ENCODE measurements around the gene DAND5.

DAND5 gene

DNA sequence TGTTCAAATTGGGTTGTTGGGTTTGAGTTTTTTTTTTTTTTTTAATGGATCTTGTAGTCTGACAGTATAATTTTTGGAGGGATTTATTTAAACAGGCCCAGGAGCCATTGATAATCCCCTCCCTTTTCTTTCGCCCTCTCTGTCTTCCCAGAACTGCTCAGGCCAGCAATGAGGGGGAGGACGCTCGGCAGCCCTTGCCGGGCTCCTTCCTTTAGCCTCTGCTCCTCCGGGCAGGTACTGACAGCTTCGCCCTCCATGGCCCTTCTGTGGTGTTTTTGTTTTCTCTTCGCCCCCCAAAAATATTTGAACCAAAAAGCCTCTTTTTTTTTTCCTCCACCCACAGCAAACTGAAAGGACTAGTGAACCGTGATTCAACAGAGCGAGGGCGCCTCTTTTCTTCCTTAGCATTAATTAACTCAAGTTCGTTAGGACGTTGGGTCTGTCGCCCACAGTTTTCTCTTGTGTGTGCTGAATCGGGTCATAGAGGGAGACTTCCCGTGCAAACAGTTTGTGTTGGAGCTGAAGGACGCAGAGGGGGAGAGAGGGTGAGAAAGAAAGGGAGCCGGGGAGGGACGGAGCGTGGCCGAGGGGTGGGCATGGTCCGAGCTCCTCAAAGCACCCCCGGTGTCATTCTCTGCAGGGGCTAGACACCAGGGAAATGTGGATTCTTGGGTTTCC, 47.4 kb downstream of the DAND5 start:
- no peak for TF ChIP-seq CTCF (IDR thresholded peaks at IDR 0.05; ENCODE audit: low read length, missing control alignments)
- peak overlapping the region; percentile 8 for H3K4me3 ChIP-seq (replicated peaks; ENCODE audit: low read depth, low read length)
- DNase-seq (ENCODE audit: low read depth), result no peak

DNA sequence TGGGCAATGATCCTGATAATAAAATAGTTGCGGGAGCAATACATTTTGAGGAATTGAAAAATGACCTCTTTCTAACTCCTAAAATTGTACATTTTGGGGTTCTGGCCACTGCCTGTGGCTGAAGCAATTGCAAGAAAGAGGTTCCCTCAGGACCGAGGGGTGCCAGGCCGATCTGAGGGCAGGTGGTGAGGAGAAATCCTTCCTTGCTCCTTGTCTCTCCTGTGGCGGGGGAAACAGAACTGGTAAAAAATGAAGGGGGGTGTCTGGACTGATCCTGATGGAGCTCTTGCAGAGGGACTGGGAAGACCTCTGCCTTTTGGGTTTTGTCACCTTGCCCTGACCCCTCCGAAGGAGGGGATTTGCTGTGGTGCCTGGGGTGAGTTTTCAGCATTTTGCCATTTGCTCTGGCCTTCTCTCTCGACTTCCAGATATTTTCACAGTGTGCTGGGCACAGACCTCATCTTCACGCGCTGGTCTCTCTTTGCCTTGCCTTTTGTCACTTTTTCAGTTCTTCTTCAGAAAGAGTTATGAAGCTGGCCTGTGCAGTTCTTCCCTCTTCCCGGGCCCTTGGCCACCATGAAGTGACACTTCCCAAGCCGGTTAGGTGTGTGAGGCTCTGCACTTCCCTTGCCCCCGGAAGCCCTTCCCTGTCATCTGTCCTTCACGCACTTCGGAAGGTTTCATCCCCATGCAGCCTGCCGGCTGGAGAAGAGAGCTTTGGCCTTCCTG, 48.1 kb downstream of the DAND5 start:
- no peak for DNase-seq (ENCODE audit: low read depth)
- no peak for TF ChIP-seq CTCF (IDR thresholded peaks at IDR 0.05; ENCODE audit: low read length, missing control alignments)
- H3K4me3 ChIP-seq (replicated peaks; ENCODE audit: low read depth, low read length), result no peak overlapping the region

- no peak for TF ChIP-seq CTCF (IDR thresholded peaks at IDR 0.05; ENCODE audit: low read length, missing control alignments)
- DNase-seq (ENCODE audit: low read depth), result peak; percentile 69
- H3K4me3 ChIP-seq (replicated peaks; ENCODE audit: low read depth, low read length), result peak overlapping the region; percentile 2
These were observed 48.9 kb downstream of the DAND5 start for GRCh38 chr19:13018035-13018914.

GRCh38 chr19:13019332-13019731, 50.0 kb downstream of the DAND5 start:
- no peak for DNase-seq (ENCODE audit: low read depth)
- no peak for TF ChIP-seq CTCF (IDR thresholded peaks at IDR 0.05; ENCODE audit: low read length, missing control alignments)
- H3K4me3 ChIP-seq (replicated peaks; ENCODE audit: low read depth, low read length), result no peak overlapping the region

DNA sequence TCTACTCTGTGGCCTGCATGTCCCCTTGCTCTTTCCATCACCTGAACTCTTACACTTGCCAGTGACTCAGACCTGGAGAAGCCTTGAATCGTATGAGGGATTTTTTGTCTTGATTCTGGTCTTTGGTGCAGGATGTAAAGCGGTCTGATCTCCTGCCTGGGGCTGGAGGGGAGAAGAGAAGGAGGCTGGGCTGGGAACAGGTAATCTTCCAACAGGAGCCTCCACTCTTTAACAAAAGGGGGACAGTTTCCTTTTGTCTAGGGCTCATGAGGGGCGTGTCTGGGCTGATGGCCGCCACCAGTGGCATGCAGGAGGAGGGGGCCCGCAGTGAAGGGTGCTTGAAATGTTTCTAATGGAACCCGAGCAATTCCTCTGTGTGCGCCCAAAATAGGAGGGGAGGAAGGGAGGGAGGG, 50.6 kb downstream of the DAND5 start:
- H3K4me3 ChIP-seq (replicated peaks; ENCODE audit: low read depth, low read length), result no peak overlapping the region
- no peak for TF ChIP-seq CTCF (IDR thresholded peaks at IDR 0.05; ENCODE audit: low read length, missing control alignments)
- no peak for DNase-seq (ENCODE audit: low read depth)

DNA sequence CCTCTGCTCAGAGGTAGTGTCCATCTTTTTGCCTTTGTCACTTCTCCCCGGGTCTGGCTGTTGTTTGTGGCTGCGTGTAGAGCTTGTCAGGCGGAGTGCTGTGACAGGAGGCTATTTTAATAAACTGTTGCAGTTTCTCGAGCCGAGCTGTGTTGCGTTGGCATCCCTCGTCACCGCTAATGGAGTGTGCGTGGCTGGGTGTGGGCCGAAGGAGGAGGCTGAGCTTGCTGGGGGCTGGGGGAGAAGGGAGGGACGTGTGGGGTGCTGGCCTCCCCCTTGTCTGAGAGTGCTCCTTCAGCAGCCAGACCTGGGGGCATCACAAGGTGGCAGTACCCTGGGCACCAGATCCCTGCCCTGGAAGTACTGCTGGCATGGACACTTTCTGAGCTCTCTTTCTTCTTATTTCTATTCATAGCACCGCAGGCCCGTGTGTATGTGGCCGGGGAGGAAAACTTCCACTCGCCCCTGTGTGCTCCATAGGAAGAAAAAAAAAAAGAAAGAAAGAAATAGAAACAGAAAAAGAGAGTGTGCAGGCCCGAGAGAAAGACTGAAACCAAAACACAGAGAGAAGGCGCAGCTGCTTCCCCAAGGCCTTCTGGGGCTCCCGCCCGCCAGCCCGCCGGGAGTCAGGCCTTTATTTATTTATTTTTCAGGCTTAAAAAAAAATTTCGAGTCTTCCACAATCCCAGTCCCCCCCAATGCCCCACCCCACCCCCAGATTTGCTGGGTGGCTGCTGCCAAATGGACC, 52.9 kb downstream of the DAND5 start:
- no peak for DNase-seq (ENCODE audit: low read depth)
- H3K4me3 ChIP-seq (replicated peaks; ENCODE audit: low read depth, low read length), result peak overlapping the region; percentile 51
- no peak for TF ChIP-seq CTCF (IDR thresholded peaks at IDR 0.05; ENCODE audit: low read length, missing control alignments)

All from fibroblast of pulmonary artery (primary cell).